ENCODE measurements around the gene DYNLT3. TPM values are rescaled to one million over a fixed set of nuclear protein-coding genes. Genes with fewer than 3 reads are reported as not detected.

DYNLT3 gene
- total RNA-seq, 1 donor from 2014 or later: 13.3 TPM

GRCh38 chrX:37824491-37825214 is 22.7 kb downstream of the DYNLT3 start:
- no peak for DNase-seq
- intact Hi-C loops (cut with micrococcal nuclease): loop anchor here (1.0 to 10.0 kb wide), 2 partner anchors 79 to 250 kb away; partner anchors contain the start of gene LANCL3
- Mint-ChIP-seq H3K27me3 (no peaks in the 10 kb centered on the region), H3K4me3 (no peak overlapping the region), H3K9me3 (no peaks in the 10 kb centered on the region), H3K36me3 (ENCODE audit: low read depth) (no peaks in the 10 kb centered on the region), H3K27ac (no peak overlapping the region), H3K4me1 (peaks cover 13% of the 10 kb centered on the region)

- DNase-seq: no peak
- H3K27me3 Mint-ChIP-seq: no peaks in the 10 kb centered on the region
- intact Hi-C loops (cut with micrococcal nuclease): loop anchor here (10.0 kb wide), 1 partner anchor 246 kb away; the partner anchor contains the start of gene LANCL3
- H3K27ac Mint-ChIP-seq: no peak overlapping the region
- no peaks in the 10 kb centered on the region for H3K36me3 Mint-ChIP-seq (ENCODE audit: low read depth)
- H3K4me3 Mint-ChIP-seq: no peak overlapping the region
- peaks cover 12% of the 10 kb centered on the region for H3K4me1 Mint-ChIP-seq
- no peaks in the 10 kb centered on the region for H3K9me3 Mint-ChIP-seq
Observed at GRCh38 chrX:37820646-37821045, 26.7 kb downstream of the DYNLT3 start.

GRCh38 chrX:37818031-37818430 is 29.3 kb downstream of the DYNLT3 start:
- Mint-ChIP-seq H3K4me3 (no peak overlapping the region), H3K9me3 (no peaks in the 10 kb centered on the region), H3K4me1 (no peaks in the 10 kb centered on the region), H3K27ac (no peak overlapping the region), H3K36me3 (ENCODE audit: low read depth) (no peaks in the 10 kb centered on the region), H3K27me3 (no peaks in the 10 kb centered on the region)
- no peak for DNase-seq
- intact Hi-C loops (cut with micrococcal nuclease): no loop called here

GRCh38 chrX:37817579-37817978 is 29.8 kb downstream of the DYNLT3 start:
- Mint-ChIP-seq H3K4me3 (no peak overlapping the region), H3K27me3 (no peaks in the 10 kb centered on the region), H3K36me3 (ENCODE audit: low read depth) (no peaks in the 10 kb centered on the region), H3K4me1 (no peaks in the 10 kb centered on the region), H3K9me3 (no peaks in the 10 kb centered on the region), H3K27ac (no peak overlapping the region)
- intact Hi-C loops (cut with micrococcal nuclease): no loop called here
- no peak for DNase-seq

- no peaks in the 10 kb centered on the region for H3K9me3 Mint-ChIP-seq
- H3K4me3 Mint-ChIP-seq: no peak overlapping the region
- H3K4me1 Mint-ChIP-seq: peaks cover 1% of the 10 kb centered on the region
- H3K27me3 Mint-ChIP-seq: no peaks in the 10 kb centered on the region
- intact Hi-C loops (cut with micrococcal nuclease): no loop called here
- no peaks in the 10 kb centered on the region for H3K36me3 Mint-ChIP-seq (ENCODE audit: low read depth)
- H3K27ac Mint-ChIP-seq: no peak overlapping the region
- DNase-seq: no peak
Observed at GRCh38 chrX:37817176-37817575, 30.2 kb downstream of the DYNLT3 start.

GRCh38 chrX:37816766-37817165 is 30.6 kb downstream of the DYNLT3 start:
- intact Hi-C loops (cut with micrococcal nuclease): no loop called here
- Mint-ChIP-seq H3K4me3 (no peak overlapping the region), H3K36me3 (ENCODE audit: low read depth) (no peaks in the 10 kb centered on the region), H3K9me3 (no peaks in the 10 kb centered on the region), H3K27me3 (no peaks in the 10 kb centered on the region), H3K4me1 (peaks cover 5% of the 10 kb centered on the region), H3K27ac (no peak overlapping the region)
- DNase-seq: no peak

- H3K36me3 Mint-ChIP-seq (ENCODE audit: low read depth): no peaks in the 10 kb centered on the region
- intact Hi-C loops (cut with micrococcal nuclease): no loop called here
- DNase-seq: no peak
- no peaks in the 10 kb centered on the region for H3K27me3 Mint-ChIP-seq
- no peaks in the 10 kb centered on the region for H3K9me3 Mint-ChIP-seq
- H3K4me1 Mint-ChIP-seq: peaks cover 5% of the 10 kb centered on the region
- H3K4me3 Mint-ChIP-seq: no peak overlapping the region
- no peak overlapping the region for H3K27ac Mint-ChIP-seq
Observed at GRCh38 chrX:37815366-37815765, 32.0 kb downstream of the DYNLT3 start.

GRCh38 chrX:37813570-37813969 is 33.8 kb downstream of the DYNLT3 start:
- no peaks in the 10 kb centered on the region for H3K36me3 Mint-ChIP-seq (ENCODE audit: low read depth)
- H3K9me3 Mint-ChIP-seq: no peaks in the 10 kb centered on the region
- H3K27ac Mint-ChIP-seq: no peak overlapping the region
- intact Hi-C loops (cut with micrococcal nuclease): no loop called here
- H3K27me3 Mint-ChIP-seq: no peaks in the 10 kb centered on the region
- peaks cover 5% of the 10 kb centered on the region for H3K4me1 Mint-ChIP-seq
- no peak overlapping the region for H3K4me3 Mint-ChIP-seq
- DNase-seq: no peak

GRCh38 chrX:37812110-37812509 is 35.3 kb downstream of the DYNLT3 start:
- Mint-ChIP-seq H3K4me1 (peaks cover 5% of the 10 kb centered on the region), H3K9me3 (no peaks in the 10 kb centered on the region), H3K27ac (peak overlapping the region; percentile 62), H3K36me3 (ENCODE audit: low read depth) (no peaks in the 10 kb centered on the region), H3K27me3 (no peaks in the 10 kb centered on the region), H3K4me3 (no peak overlapping the region)
- intact Hi-C loops (cut with micrococcal nuclease): no loop called here
- no peak for DNase-seq

- H3K36me3 Mint-ChIP-seq (ENCODE audit: low read depth): no peaks in the 10 kb centered on the region
- intact Hi-C loops (cut with micrococcal nuclease): no loop called here
- peaks cover 7% of the 10 kb centered on the region for H3K4me1 Mint-ChIP-seq
- no peak overlapping the region for H3K27ac Mint-ChIP-seq
- DNase-seq: no peak
- no peaks in the 10 kb centered on the region for H3K9me3 Mint-ChIP-seq
- no peak overlapping the region for H3K4me3 Mint-ChIP-seq
- H3K27me3 Mint-ChIP-seq: no peaks in the 10 kb centered on the region
Observed at GRCh38 chrX:37809970-37810369, 37.4 kb downstream of the DYNLT3 start.

GRCh38 chrX:37803057-37803456 is 44.3 kb downstream of the DYNLT3 start:
- Mint-ChIP-seq H3K36me3 (ENCODE audit: low read depth) (no peaks in the 10 kb centered on the region), H3K27ac (no peak overlapping the region), H3K27me3 (no peaks in the 10 kb centered on the region), H3K9me3 (no peaks in the 10 kb centered on the region), H3K4me3 (no peak overlapping the region), H3K4me1 (peaks cover 1% of the 10 kb centered on the region)
- no peak for DNase-seq
- intact Hi-C loops (cut with micrococcal nuclease): no loop called here

GRCh38 chrX:37802028-37802427 is 45.3 kb downstream of the DYNLT3 start:
- Mint-ChIP-seq H3K4me1 (peaks cover 1% of the 10 kb centered on the region), H3K9me3 (no peaks in the 10 kb centered on the region), H3K36me3 (ENCODE audit: low read depth) (no peaks in the 10 kb centered on the region), H3K27me3 (no peaks in the 10 kb centered on the region), H3K4me3 (no peak overlapping the region), H3K27ac (no peak overlapping the region)
- intact Hi-C loops (cut with micrococcal nuclease): no loop called here
- DNase-seq: no peak

GRCh38 chrX:37800717-37801116 is 46.7 kb downstream of the DYNLT3 start:
- no peaks in the 10 kb centered on the region for H3K9me3 Mint-ChIP-seq
- H3K27ac Mint-ChIP-seq: no peak overlapping the region
- intact Hi-C loops (cut with micrococcal nuclease): no loop called here
- no peak overlapping the region for H3K4me3 Mint-ChIP-seq
- DNase-seq: no peak
- H3K4me1 Mint-ChIP-seq: peaks cover 3% of the 10 kb centered on the region
- H3K36me3 Mint-ChIP-seq (ENCODE audit: low read depth): no peaks in the 10 kb centered on the region
- H3K27me3 Mint-ChIP-seq: no peaks in the 10 kb centered on the region

- Mint-ChIP-seq H3K4me3 (no peak overlapping the region), H3K9me3 (no peaks in the 10 kb centered on the region), H3K36me3 (ENCODE audit: low read depth) (no peaks in the 10 kb centered on the region), H3K27ac (no peak overlapping the region), H3K27me3 (no peaks in the 10 kb centered on the region), H3K4me1 (peaks cover 3% of the 10 kb centered on the region)
- intact Hi-C loops (cut with micrococcal nuclease): no loop called here
- DNase-seq: no peak
Observed at GRCh38 chrX:37799936-37800335, 47.4 kb downstream of the DYNLT3 start.

GRCh38 chrX:37796805-37797204 is 50.6 kb downstream of the DYNLT3 start:
- H3K4me1 Mint-ChIP-seq: peaks cover 3% of the 10 kb centered on the region
- no peak overlapping the region for H3K4me3 Mint-ChIP-seq
- DNase-seq: no peak
- intact Hi-C loops (cut with micrococcal nuclease): no loop called here
- no peaks in the 10 kb centered on the region for H3K27me3 Mint-ChIP-seq
- no peaks in the 10 kb centered on the region for H3K36me3 Mint-ChIP-seq (ENCODE audit: low read depth)
- H3K27ac Mint-ChIP-seq: no peak overlapping the region
- H3K9me3 Mint-ChIP-seq: no peaks in the 10 kb centered on the region
